GM10248 (cell line): Measurements from ENCODE around the gene ZNF143.

Experiments
- CTCF ChIA-PET: fragments of 300-600 bp; sonication (Branson Sonifier 250); formaldehyde crosslinking; extraction: SDS; loops from one replicate; lab custom pipeline; 2021; ENCODE audit warnings: antibody characterized with exemption; lab: Yijun Ruan, JAX
- POLR2A ChIA-PET: fragments of 350-650 bp; sonication (Branson Sonifier 250); formaldehyde crosslinking; extraction: SDS; loops from one replicate; lab custom pipeline; 2020; ENCODE audit warnings: antibody characterized with exemption; lab: Yijun Ruan, JAX
- DNase-seq: peaks from one replicate; pipeline ENCODE4 v3.0.0; 2012; ENCODE audit errors: extremely low spot score
- TF ChIP-seq, protein P1 (sequence below): IDR thresholded peaks from 2 replicates; pipeline ENCODE4 v1.5.1; 2012; ENCODE audit warnings: mild to moderate bottlenecking, low read depth; ENCODE audit errors: extremely low read depth, missing control alignments, control extremely low read depth

ZNF143 gene

DNA sequence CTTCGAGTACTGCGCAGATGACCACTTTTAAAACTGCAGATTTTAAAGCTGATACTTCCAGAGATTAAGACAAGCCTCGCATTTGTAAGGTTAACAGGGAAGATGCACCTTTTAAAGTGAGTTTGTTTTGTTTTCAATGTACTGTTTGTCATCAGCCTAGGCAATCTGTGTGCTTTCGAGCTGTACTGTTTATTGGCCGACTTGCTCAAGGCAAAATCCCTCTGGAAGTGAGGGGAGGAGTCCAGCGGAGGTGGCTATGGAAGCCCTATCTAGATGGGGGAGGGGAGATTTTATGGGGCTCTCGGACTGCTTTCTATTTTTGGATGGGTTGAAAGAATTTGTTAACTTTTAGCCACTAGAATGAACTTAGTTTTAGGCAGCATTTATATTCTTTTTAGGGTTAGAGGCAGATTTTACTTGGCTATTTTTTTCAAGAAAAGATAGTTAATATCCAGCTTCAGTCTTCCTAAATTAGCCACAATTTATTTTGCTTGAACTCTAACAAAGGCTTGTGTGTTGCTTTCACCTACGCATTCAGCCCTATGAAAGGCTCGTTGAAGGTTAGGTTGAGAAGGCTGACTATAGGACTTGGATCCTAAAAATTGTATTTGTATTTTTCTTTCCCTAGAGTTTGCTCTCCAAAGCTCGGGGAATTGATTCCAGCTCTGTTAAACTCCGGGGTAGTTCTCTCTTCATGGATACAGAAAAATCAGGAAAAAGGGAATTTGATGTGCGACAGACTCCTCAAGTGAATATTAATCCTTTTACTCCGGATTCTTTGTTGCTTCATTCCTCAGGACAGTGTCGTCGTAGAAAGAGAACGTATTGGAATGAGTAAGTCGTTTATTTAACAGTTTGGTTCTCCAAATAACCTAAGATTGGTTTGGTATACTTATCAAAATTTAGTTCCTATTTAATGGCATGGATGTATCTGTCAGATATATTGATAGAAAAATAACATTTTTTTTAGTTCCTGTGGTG lies 114.7 kb downstream of the ZNF143 start:
- DNase-seq = no peak
- CTCF ChIA-PET = interaction anchor here (1.0 to 4.2 kb wide), 10 partner anchors 9 to 174 kb away, joined by 3 to 27 read pairs (median 8); partner anchors contain the start of gene ZNF143
- TF ChIP-seq, protein P1, sequence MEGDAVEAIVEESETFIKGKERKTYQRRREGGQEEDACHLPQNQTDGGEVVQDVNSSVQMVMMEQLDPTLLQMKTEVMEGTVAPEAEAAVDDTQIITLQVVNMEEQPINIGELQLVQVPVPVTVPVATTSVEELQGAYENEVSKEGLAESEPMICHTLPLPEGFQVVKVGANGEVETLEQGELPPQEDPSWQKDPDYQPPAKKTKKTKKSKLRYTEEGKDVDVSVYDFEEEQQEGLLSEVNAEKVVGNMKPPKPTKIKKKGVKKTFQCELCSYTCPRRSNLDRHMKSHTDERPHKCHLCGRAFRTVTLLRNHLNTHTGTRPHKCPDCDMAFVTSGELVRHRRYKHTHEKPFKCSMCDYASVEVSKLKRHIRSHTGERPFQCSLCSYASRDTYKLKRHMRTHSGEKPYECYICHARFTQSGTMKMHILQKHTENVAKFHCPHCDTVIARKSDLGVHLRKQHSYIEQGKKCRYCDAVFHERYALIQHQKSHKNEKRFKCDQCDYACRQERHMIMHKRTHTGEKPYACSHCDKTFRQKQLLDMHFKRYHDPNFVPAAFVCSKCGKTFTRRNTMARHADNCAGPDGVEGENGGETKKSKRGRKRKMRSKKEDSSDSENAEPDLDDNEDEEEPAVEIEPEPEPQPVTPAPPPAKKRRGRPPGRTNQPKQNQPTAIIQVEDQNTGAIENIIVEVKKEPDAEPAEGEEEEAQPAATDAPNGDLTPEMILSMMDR = no peak
- POLR2A ChIA-PET = no interaction called here

DNA sequence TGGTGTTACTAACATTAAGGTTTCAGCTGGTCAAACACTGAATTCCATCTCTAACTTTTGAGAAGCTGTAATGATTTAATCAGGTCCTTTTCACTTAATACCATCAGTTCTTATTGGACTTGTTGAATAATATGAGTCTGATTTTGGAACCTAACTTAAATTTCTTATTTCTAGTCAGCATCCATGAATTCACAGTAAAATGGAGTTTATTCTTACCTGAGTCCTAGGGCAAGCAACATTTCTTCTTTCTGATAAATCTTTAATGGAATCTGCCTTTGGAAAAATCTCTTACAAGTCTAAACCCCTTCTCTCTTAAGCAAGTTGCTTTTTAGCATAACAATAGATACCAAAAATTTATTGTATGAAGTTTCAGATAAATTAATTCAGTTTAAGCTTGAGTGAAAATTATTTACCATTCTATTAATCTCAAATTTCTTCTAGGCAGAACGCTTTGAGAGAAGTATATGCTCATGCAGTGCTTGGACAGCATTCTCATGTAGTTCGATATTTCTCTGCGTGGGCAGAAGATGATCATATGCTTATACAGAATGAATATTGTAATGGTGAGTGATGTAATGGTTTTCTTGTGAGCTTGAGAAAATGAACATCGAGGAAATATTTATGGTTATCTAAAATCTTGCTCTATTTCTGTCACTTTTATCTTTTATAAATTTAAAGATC lies 116.0 kb downstream of the ZNF143 start:
- POLR2A ChIA-PET = interaction anchor here (1.1 kb wide), 1 partner anchor 24 kb away, joined by 3 read pairs; no protein-coding TSS in a partner anchor
- CTCF ChIA-PET = interaction anchor here (1.2 to 4.2 kb wide), 8 partner anchors 10 to 173 kb away, joined by 4 to 27 read pairs (median 10); partner anchors contain the start of gene ZNF143
- TF ChIP-seq, protein P1 = no peak
- no peak for DNase-seq

DNA sequence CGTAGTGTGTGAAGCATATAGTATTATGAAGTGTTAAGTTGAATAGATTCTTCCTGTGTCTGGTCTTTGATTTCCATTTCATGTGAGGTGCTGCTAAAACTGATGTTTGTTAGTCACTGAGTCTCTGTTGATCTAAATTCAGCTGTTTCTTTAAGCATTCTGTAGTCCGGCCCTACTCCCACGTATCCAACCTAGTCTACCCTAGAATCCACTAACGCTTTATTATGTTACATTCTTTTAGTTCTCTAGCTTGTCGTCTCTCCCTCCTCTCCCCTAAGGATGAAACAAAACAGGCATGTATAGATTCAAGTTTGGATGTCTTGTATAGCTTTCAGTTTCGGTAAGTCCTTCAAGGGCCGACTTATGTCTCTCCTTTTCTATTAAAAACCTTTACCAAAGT lies 116.7 kb downstream of the ZNF143 start:
- ChIA-PET CTCF (interaction anchor here (1.2 to 4.2 kb wide), 7 partner anchors 11 to 172 kb away, joined by 4 to 27 read pairs (median 10); partner anchors contain the start of gene ZNF143), POLR2A (interaction anchor here (1.1 kb wide), 1 partner anchor 24 kb away, joined by 3 read pairs; no protein-coding TSS in a partner anchor)
- no peak for DNase-seq
- TF ChIP-seq, protein P1 = no peak
